ENCODE measurements around the gene C1QL1.

- TF ChIP-seq CTCF (IDR thresholded peaks at IDR 0.05; ENCODE audit: poor library complexity) (no peak), EZH2 (IDR thresholded peaks at IDR 0.05; ENCODE audit: borderline replicate concordance) (no peak)
These were observed 41.8 kb upstream of the C1QL1 start for GRCh38 chr17:45009676-45010467.
